ENCODE measurements around the gene TIMM50.

- TF ChIP-seq CTCF (IDR thresholded peaks at IDR 0.05; ENCODE audit: low read depth, low read length), result no peak
- TF ChIP-seq EZH2phosphoT487 (IDR thresholded peaks at IDR 0.05; ENCODE audit: low read depth), result no peak
Observed at GRCh38 chr19:39506598-39506943, 25.9 kb downstream of the TIMM50 start.

Data from OCI-LY3 (cell line).